ENCODE results near the gene SAMSN1.

DNA sequence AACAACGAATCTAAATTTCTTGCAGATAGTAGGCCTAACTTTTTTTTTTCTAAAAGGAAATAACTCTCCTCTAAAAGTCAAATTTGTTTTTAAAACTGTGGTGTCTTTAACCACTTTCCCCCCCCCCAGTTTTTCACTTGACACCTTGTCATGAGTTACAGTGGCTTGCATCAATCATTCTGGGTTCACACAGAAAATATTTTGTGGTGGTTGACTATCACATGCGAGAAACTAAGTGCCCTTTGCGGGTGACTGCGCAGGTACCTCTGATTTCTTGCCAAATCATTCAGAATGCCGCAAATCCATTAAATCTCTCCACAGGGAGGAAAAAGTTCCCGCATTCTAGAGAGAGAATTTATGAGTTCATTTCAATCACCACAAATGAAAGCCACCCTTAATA is 23.8 kb upstream of the SAMSN1 start:
- TF ChIP-seq, protein P1, sequence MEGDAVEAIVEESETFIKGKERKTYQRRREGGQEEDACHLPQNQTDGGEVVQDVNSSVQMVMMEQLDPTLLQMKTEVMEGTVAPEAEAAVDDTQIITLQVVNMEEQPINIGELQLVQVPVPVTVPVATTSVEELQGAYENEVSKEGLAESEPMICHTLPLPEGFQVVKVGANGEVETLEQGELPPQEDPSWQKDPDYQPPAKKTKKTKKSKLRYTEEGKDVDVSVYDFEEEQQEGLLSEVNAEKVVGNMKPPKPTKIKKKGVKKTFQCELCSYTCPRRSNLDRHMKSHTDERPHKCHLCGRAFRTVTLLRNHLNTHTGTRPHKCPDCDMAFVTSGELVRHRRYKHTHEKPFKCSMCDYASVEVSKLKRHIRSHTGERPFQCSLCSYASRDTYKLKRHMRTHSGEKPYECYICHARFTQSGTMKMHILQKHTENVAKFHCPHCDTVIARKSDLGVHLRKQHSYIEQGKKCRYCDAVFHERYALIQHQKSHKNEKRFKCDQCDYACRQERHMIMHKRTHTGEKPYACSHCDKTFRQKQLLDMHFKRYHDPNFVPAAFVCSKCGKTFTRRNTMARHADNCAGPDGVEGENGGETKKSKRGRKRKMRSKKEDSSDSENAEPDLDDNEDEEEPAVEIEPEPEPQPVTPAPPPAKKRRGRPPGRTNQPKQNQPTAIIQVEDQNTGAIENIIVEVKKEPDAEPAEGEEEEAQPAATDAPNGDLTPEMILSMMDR (IDR thresholded peaks at IDR 0.05) = no peak
- TF ChIP-seq POLR2A (IDR thresholded peaks at IDR 0.05) = no peak

Data from esophagus squamous epithelium (tissue), 4 donors.